Tibial nerve (tissue), 4 donors: Measurements from ENCODE around the gene FGF18.
"Not testable (repeated sequence)": the region's sequence is repeated elsewhere in the genome, so short reads cannot be mapped to it uniquely, and the experiment has no call there.

Experiments
- EP300 ChIP-seq, 2 donors: sonication (generic); formaldehyde crosslinking; IDR thresholded peaks; one replicate each; pipeline ENCODE4 v1.6.1; 2017; ENCODE audit warnings: antibody characterized with exemption in 2 of 2, mild to moderate bottlenecking in 1 of 2
- TF ChIP-seq, protein P1 (sequence below), 5 experiments: fragments of 200-600 bp in 3 of 5; fragments of 450-650 bp in 2 of 5; sonication (generic) in 3 of 5; IDR thresholded peaks; one replicate each; pipeline ENCODE4 v1.5.1; 2016 to 2019; ENCODE audit warnings: antibody characterized with exemption in 5 of 5, mild to moderate bottlenecking in 3 of 5, moderate library complexity in 2 of 5

GRCh38 chr5:171384416-171384815, 35.0 kb upstream of the FGF18 start:
- TF ChIP-seq, protein P1, sequence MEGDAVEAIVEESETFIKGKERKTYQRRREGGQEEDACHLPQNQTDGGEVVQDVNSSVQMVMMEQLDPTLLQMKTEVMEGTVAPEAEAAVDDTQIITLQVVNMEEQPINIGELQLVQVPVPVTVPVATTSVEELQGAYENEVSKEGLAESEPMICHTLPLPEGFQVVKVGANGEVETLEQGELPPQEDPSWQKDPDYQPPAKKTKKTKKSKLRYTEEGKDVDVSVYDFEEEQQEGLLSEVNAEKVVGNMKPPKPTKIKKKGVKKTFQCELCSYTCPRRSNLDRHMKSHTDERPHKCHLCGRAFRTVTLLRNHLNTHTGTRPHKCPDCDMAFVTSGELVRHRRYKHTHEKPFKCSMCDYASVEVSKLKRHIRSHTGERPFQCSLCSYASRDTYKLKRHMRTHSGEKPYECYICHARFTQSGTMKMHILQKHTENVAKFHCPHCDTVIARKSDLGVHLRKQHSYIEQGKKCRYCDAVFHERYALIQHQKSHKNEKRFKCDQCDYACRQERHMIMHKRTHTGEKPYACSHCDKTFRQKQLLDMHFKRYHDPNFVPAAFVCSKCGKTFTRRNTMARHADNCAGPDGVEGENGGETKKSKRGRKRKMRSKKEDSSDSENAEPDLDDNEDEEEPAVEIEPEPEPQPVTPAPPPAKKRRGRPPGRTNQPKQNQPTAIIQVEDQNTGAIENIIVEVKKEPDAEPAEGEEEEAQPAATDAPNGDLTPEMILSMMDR (IDR thresholded peaks at IDR 0.05): not testable (repeated sequence)
- not testable (repeated sequence) for TF ChIP-seq EP300 (IDR thresholded peaks at IDR 0.05)
